Measurements from ENCODE around the gene CCDC85A.

- TF ChIP-seq, protein P1, sequence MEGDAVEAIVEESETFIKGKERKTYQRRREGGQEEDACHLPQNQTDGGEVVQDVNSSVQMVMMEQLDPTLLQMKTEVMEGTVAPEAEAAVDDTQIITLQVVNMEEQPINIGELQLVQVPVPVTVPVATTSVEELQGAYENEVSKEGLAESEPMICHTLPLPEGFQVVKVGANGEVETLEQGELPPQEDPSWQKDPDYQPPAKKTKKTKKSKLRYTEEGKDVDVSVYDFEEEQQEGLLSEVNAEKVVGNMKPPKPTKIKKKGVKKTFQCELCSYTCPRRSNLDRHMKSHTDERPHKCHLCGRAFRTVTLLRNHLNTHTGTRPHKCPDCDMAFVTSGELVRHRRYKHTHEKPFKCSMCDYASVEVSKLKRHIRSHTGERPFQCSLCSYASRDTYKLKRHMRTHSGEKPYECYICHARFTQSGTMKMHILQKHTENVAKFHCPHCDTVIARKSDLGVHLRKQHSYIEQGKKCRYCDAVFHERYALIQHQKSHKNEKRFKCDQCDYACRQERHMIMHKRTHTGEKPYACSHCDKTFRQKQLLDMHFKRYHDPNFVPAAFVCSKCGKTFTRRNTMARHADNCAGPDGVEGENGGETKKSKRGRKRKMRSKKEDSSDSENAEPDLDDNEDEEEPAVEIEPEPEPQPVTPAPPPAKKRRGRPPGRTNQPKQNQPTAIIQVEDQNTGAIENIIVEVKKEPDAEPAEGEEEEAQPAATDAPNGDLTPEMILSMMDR (optimal IDR thresholded peaks at IDR 0.05 in 1 of 3, IDR thresholded peaks at IDR 0.05 in 1 of 3, conservative IDR thresholded peaks at IDR 0.05 in 1 of 3; ENCODE audit: extremely low read depth in 1 of 3, insufficient read depth in 2 of 3, low read length in 3 of 3): no peak
- TF ChIP-seq EZH2 (IDR thresholded peaks at IDR 0.05; ENCODE audit: low read length): no peak
Observed at GRCh38 chr2:56314796-56315195, 131.0 kb downstream of the CCDC85A start.

Measured in keratinocyte (primary cell).